22Rv1 (cell line): Measurements from ENCODE around the gene VRK3.

Experiments
- H3K27ac ChIP-seq: fragments of 450-650 bp; 2 replicates; pipeline ENCODE4 v1.5.1; 2017
- ZFX ChIP-seq: fragments of 450-650 bp; IDR thresholded peaks from 2 replicates; pipeline ENCODE4 v1.6.1; 2017; ENCODE audit warnings: antibody characterized with exemption, borderline replicate concordance
- TF ChIP-seq, protein P1 (sequence below): fragments of 450-650 bp; IDR thresholded peaks from 2 replicates; pipeline ENCODE4 v1.5.1; 2017; ENCODE audit warnings: mild to moderate bottlenecking

Gene VRK3

DNA sequence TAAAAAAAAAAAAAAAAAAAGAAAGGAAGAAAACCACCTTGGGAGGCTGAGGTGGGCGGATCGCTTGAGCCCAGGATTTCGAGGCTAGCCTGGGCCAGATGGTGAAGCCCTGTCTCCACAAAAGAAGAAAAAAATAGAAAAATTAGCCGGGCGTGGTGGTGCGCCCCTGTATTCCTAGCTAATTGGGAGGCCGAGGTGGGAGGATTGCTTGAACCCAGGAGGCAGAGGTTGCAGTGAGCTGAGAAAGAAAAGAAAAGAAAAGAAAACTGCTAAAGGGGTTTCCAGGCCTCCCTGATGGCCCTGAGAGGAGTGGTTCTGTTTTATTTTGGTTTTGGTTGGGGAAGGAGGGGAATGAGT is 1.4 kb upstream of the VRK3 start:
- no peak for TF ChIP-seq ZFX
- TF ChIP-seq, protein P1, sequence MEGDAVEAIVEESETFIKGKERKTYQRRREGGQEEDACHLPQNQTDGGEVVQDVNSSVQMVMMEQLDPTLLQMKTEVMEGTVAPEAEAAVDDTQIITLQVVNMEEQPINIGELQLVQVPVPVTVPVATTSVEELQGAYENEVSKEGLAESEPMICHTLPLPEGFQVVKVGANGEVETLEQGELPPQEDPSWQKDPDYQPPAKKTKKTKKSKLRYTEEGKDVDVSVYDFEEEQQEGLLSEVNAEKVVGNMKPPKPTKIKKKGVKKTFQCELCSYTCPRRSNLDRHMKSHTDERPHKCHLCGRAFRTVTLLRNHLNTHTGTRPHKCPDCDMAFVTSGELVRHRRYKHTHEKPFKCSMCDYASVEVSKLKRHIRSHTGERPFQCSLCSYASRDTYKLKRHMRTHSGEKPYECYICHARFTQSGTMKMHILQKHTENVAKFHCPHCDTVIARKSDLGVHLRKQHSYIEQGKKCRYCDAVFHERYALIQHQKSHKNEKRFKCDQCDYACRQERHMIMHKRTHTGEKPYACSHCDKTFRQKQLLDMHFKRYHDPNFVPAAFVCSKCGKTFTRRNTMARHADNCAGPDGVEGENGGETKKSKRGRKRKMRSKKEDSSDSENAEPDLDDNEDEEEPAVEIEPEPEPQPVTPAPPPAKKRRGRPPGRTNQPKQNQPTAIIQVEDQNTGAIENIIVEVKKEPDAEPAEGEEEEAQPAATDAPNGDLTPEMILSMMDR = no peak
- H3K27ac ChIP-seq = peak overlapping the region; percentile 73

DNA sequence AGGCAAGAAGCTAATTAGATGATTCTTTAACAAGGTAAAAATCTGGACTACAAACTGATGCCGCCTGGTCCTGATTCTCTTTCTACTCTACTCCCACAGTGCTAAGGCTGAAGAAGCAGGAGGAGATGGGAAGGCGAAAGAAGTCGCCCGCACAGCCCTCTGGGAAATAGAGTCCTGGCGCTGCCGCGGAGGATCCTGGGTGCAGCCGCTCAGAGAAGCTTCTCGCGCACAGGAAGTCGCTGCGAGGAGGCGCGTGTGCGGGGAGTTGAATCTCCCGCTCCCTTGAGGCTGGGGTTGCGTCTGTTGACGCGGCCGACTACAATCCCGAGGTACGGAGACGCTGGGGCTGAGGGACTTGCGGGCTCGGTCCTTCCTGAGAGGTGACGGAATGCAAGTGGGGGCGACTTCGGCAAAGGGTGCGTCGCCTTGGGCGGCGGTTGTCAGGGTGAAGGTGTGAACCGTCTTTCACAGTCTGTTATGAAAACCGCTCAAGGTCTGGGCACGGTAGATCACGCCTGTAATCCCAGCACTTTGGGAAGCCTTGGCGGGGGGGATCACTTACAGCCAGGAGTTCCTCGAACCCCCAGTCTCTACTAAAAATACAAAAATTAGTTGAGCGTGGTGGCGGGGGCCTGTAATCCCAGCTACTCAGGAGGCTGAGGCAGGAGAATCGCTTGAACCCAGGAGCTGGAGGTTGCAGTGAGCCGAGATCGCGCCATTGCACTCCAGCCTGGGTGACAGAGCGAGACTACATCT is 800 bp upstream of the VRK3 start, which contains the start of gene ZNF473:
Gene ZNF473 (plus strand): TSS at position 212 of the 756 bp plus-strand sequence. CDS start 5,078 bp downstream, outside the sequence.
- no peak for TF ChIP-seq ZFX
- TF ChIP-seq, protein P1 = no peak
- peak within 1 kb of the TSS; percentile 73 for H3K27ac ChIP-seq

DNA sequence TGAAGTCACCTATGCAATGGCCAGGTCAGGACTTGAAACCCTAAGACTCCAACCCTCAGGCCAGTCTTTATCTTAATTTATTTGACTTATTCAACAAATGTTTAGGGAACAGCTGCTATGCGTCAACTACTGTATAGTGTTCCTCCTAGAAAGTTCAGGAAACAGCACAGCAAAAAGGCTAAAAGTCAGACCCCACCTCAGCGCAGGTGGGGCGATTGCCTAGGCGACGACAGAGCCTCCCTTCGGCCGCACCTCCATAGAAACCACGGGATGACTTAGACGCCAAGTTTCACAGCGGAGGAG is 502 bp downstream of the VRK3 start:
- H3K27ac ChIP-seq = peak overlapping the region; percentile 73
- TF ChIP-seq, protein P1 = no peak
- TF ChIP-seq ZFX = no peak

DNA sequence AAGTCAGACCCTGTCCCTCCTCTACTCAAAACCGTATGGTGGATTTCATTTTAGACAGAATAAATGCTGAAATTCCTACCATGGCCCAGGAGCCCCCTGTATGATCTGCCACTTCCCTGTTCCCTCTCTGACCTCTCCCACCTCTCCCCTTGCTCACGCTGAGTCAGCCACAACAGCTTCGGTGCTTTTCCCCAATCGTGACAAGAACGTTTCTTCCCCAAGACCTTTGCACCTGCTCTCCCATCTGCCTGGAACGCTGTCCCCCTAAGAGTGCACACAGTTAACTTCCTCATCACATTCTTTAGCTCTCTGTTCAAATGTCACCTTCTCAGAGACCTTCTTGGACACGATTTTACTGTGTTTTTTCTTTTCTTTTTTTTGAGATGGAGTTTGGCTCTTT is 2.3 kb downstream of the VRK3 start:
- TF ChIP-seq, protein P1 = no peak
- no peak for TF ChIP-seq ZFX
- no peak overlapping the region for H3K27ac ChIP-seq

DNA sequence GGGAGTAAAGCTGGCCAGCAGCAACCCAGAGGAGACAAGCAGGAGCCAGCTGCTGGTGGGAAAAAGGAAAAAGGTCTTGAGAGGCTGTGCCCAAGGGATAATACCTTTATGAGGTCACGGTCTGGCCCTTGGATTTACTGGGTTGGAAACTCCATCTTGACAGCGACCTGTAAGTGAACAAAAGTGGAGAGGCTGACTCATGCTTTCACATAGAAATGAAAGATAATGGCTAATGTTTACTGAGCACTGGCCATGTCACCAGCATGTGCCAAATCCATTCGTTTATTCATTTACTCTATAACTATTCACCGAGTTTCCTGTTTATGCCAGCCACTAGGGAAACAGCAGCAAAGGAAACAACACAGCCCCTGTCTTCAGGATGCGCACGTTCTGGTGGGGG is 4.7 kb downstream of the VRK3 start:
- H3K27ac ChIP-seq = no peak overlapping the region
- TF ChIP-seq, protein P1 = no peak
- no peak for TF ChIP-seq ZFX

DNA sequence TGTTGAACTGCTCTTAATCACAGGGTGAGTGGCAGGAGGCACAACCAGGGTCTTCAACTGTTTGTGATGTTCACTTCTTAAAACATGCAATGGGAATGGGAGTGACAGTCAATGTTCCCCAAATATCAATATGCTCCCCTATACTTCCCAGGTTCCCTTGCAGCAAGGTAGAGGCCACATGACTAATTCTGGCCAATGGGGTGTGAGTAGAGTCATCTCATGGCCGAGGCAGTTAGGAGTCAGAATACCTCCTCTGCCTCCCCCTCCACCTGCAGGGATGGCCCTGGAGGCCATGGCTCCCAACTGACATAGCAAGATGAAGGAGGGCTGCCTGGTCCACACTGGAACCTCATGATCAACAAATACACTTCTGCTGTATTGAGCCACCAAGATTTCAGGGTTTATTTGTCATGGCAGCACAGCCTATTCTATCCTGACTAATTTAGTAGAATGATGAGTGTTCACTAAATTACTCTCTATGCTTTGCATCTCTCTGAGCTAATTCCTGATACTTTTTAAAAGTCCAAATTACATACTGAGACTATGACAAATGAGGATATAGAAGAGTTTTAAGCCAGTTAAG is 8.9 kb downstream of the VRK3 start:
- H3K27ac ChIP-seq = no peak overlapping the region
- TF ChIP-seq, protein P1 = no peak
- no peak for TF ChIP-seq ZFX

DNA sequence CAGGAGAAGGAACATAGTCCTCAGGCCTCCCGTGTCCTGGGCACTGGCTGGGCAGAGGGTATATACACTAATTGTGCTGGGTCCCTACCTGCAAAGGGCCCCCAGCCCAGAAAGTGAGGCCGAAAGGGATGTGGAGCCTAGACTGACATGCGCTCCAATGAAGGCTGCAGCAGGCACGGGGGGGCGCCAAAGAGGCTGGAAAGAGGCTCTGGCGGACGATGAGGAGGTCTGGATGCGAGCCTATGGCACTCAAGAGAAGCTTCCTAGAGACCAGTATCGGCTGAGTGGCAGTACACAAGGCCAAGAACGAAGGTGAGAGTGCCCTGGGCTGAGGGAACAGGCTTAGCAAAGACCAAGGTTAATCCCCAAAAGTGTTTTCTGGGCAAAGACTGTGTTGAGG is 16.6 kb downstream of the VRK3 start:
- H3K27ac ChIP-seq = peak overlapping the region; percentile 37
- no peak for TF ChIP-seq ZFX
- TF ChIP-seq, protein P1 = peak; percentile 69
